SK-N-SH treated with all-trans-retinoic acid at 6 μM for 48 hours (cell line): ENCODE results near the gene SYT8.

Experiments
- ARNTL ChIP-seq: fragments of 450-650 bp; formaldehyde crosslinking; IDR thresholded peaks from 2 replicates; pipeline ENCODE4 v1.5.0; 2020; ENCODE audit warnings: low read depth, mild to moderate bottlenecking, moderate library complexity, borderline replicate concordance
- CSRNP3 ChIP-seq: fragments of 250-450 bp; sonication (Bioruptor Pico); IDR thresholded peaks from 2 replicates; pipeline ENCODE4 v1.5.1; 2021; ENCODE audit warnings: mild to moderate bottlenecking, moderate library complexity
- ESRRG ChIP-seq: fragments of 250-450 bp; sonication (Bioruptor Pico); IDR thresholded peaks from 2 replicates; pipeline ENCODE4 v1.6.1; 2021; ENCODE audit warnings: mild to moderate bottlenecking
- ISL1 ChIP-seq: fragments of 250-450 bp; sonication (Bioruptor Pico); IDR thresholded peaks from 2 replicates; pipeline ENCODE4 v2.1.2; 2022; ENCODE audit warnings: mild to moderate bottlenecking, moderate library complexity
- TOX ChIP-seq: fragments of 250-450 bp; sonication (Bioruptor Pico); IDR thresholded peaks from 2 replicates; pipeline ENCODE4 v1.8.0; 2021; ENCODE audit warnings: mild to moderate bottlenecking, moderate library complexity, borderline replicate concordance
- TSHZ2 ChIP-seq: fragments of 250-450 bp; sonication (Bioruptor Pico); IDR thresholded peaks from 2 replicates; pipeline ENCODE4 v1.5.0; 2020; ENCODE audit warnings: mild to moderate bottlenecking, moderate library complexity
- ZC3H10 ChIP-seq: fragments of 250-450 bp; sonication (Bioruptor Pico); IDR thresholded peaks from 2 replicates; pipeline ENCODE4 v1.5.1; 2021; ENCODE audit warnings: mild to moderate bottlenecking, moderate library complexity
- ZFP3 ChIP-seq: fragments of 250-450 bp; sonication (Bioruptor Pico); IDR thresholded peaks from 2 replicates; pipeline ENCODE4 v1.5.0; 2020; ENCODE audit warnings: mild to moderate bottlenecking, moderate library complexity
- ZNF565 ChIP-seq: fragments of 450-650 bp; formaldehyde crosslinking; conservative IDR thresholded peaks from 2 replicates; pipeline ENCODE4 v1.5.0; 2020; ENCODE audit warnings: low read depth, mild to moderate bottlenecking, moderate library complexity

- TF ChIP-seq ZC3H10 (CRISPR knock-in tag) (no peak), ZNF565 (CRISPR knock-in tag) (no peak), ZFP3 (CRISPR knock-in tag) (no peak), ISL1 (no peak), CSRNP3 (CRISPR knock-in tag) (no peak), TSHZ2 (CRISPR knock-in tag) (no peak), ESRRG (CRISPR knock-in tag) (no peak), TOX (CRISPR knock-in tag) (no peak), ARNTL (CRISPR knock-in tag) (no peak)
These were observed 38.3 kb upstream of the SYT8 start for GRCh38 chr11:1796413-1797011.
